CD14-positive monocyte (primary cell): ENCODE measurements around the gene KRT6B. TPM values are rescaled to one million over a fixed set of nuclear protein-coding genes. Genes with fewer than 3 reads are reported as not detected.

ENCODE experiments used
- DNase-seq, 3 donors: peaks; one replicate each; pipeline ENCODE4 v3.0.0-alpha.2; 2011 to 2022
- H2AFZ ChIP-seq: 2 replicates; pipeline ENCODE4 v1.6.0; 2012; ENCODE audit warnings: mild to moderate bottlenecking, low read depth, low read length, inconsistent platforms; ENCODE audit not compliant: insufficient read depth, poor library complexity, severe bottlenecking
- H3K27ac ChIP-seq, 2 donors: 1 replicate in 1 of 2; 2 replicates in 1 of 2; pipeline ENCODE4 v1.5.1; 2012 to 2013; ENCODE audit warnings: low read length in 2 of 2, control low read depth in 1 of 2, inconsistent platforms in 1 of 2, low read depth in 1 of 2, mild to moderate bottlenecking in 1 of 2
- H3K27me3 ChIP-seq, 2 donors: one replicate each; pipeline versions ENCODE4 v1.6.0 to v1.6.1; 2011 to 2013; ENCODE audit warnings: low read length in 2 of 2; ENCODE audit not compliant: control insufficient read depth in 2 of 2, insufficient read depth in 2 of 2
- H3K36me3 ChIP-seq, 2 donors: replicated peaks in 1 of 2; 1 replicate in 1 of 2; 2 replicates in 1 of 2; pipeline versions ENCODE4 v1.5.1 to v1.6.1; 2012 to 2013; ENCODE audit warnings: low read length in 2 of 2, control low read depth in 1 of 2, inconsistent platforms in 1 of 2, mild to moderate bottlenecking in 1 of 2; ENCODE audit not compliant: insufficient read depth in 2 of 2, control insufficient read depth in 1 of 2
- H3K4me1 ChIP-seq, 2 donors: 1 replicate in 1 of 2; 2 replicates in 1 of 2; pipeline versions ENCODE4 v1.5.1 to v1.6.1; 2012 to 2013; ENCODE audit warnings: low read length in 2 of 2, control low read depth in 1 of 2, inconsistent platforms in 1 of 2, mild to moderate bottlenecking in 1 of 2, moderate library complexity in 1 of 2; ENCODE audit not compliant: insufficient read depth in 2 of 2, control insufficient read depth in 1 of 2
- H3K4me2 ChIP-seq: replicated peaks from 2 replicates; pipeline ENCODE3; 2012; ENCODE audit warnings: low read length, moderate library complexity, mild to moderate bottlenecking; ENCODE audit not compliant: poor library complexity, severe bottlenecking; ENCODE audit errors: extremely low read depth
- H3K4me3 ChIP-seq, 3 experiments: fragments of 200-600 bp in 1 of 3; sonication (generic) in 1 of 3; replicated peaks in 1 of 3; 1 replicate in 2 of 3; 2 replicates in 1 of 3; pipeline ENCODE4 v1.5.1; 2011 to 2013; ENCODE audit warnings: low read length in 3 of 3, mild to moderate bottlenecking in 3 of 3, control low read depth in 2 of 3, low read depth in 2 of 3, inconsistent platforms in 1 of 3, moderate library complexity in 1 of 3
- H3K79me2 ChIP-seq: 2 replicates; pipeline ENCODE4 v1.6.0; 2012; ENCODE audit warnings: mild to moderate bottlenecking, control low read depth, inconsistent platforms, low read length, moderate library complexity; ENCODE audit not compliant: insufficient read depth
- H3K9ac ChIP-seq: 2 replicates; pipeline ENCODE4 v1.6.0; 2017; ENCODE audit warnings: low read length, mild to moderate bottlenecking; ENCODE audit not compliant: insufficient read depth, poor library complexity, severe bottlenecking
- H3K9me3 ChIP-seq, 2 donors: replicated peaks in 1 of 2; 1 replicate in 1 of 2; 2 replicates in 1 of 2; pipeline versions ENCODE4 v1.5.1 to v1.6.1; 2012 to 2013; ENCODE audit warnings: low read length in 2 of 2, control low read depth in 1 of 2; ENCODE audit not compliant: control insufficient read depth in 1 of 2, insufficient read depth in 1 of 2
- H4K20me1 ChIP-seq: 2 replicates; pipeline ENCODE4 v1.6.0; 2012; ENCODE audit warnings: mild to moderate bottlenecking, low read length, control low read depth, moderate library complexity; ENCODE audit not compliant: insufficient read depth
- H3K27ac Mint-ChIP-seq, 7 donors: one replicate each; pipeline ENCODE4 v1.8.0; 2020; ENCODE audit warnings: mild to moderate bottlenecking in 7 of 7, mixed read lengths in 7 of 7, moderate library complexity in 6 of 7, inconsistent platforms in 2 of 7
- H3K27me3 Mint-ChIP-seq, 3 donors: one replicate each; pipeline ENCODE4 v1.8.0; 2021 to 2022; ENCODE audit warnings: low read depth in 3 of 3, mild to moderate bottlenecking in 3 of 3, mixed read lengths in 3 of 3, moderate library complexity in 3 of 3, inconsistent platforms in 1 of 3
- H3K36me3 Mint-ChIP-seq, 2 donors: one replicate each; pipeline ENCODE4 v1.8.0; 2020; ENCODE audit warnings: mixed read lengths in 2 of 2, inconsistent platforms in 1 of 2, mild to moderate bottlenecking in 1 of 2
- H3K4me1 Mint-ChIP-seq: one replicate; pipeline ENCODE4 v1.8.0; 2020; ENCODE audit warnings: mild to moderate bottlenecking, mixed read lengths
- H3K4me3 Mint-ChIP-seq, 2 donors: one replicate each; pipeline ENCODE4 v1.8.0; 2020; ENCODE audit warnings: mild to moderate bottlenecking in 2 of 2, mixed read lengths in 2 of 2, moderate library complexity in 1 of 2
- H3K9me3 Mint-ChIP-seq, 7 donors: one replicate each; pipeline ENCODE4 v1.8.0; 2020 to 2022; ENCODE audit warnings: mixed read lengths in 7 of 7, mild to moderate bottlenecking in 6 of 7, moderate library complexity in 6 of 7, inconsistent platforms in 2 of 7
- WGBS: methylation state at CpG from one replicate; pipeline ENCODE4 v1.1.5; 2013; ENCODE audit warnings: missing lambda C conversion rate; ENCODE audit not compliant: insufficient coverage; 5-methylcytosine and 5-hydroxymethylcytosine counted together
- intact Hi-C, 2 donors: fragments of 100-400 bp; cut with micrococcal nuclease; formaldehyde crosslinking; loops; one replicate each; pipeline versions ENCODE4 v1.15.0 to v1.15.1; 2023
- polyA plus RNA-seq, 3 donors: library from polyadenylated mRNA; depleted of rRNA in 1 of 3; unstranded in 2 of 3; stranded (reverse) in 1 of 3; fragments of 300-500 nt in 2 of 3; fragments of >200 nt in 1 of 3; fragmentation: Illumina TruSeq in 2 of 3; gene quantifications; 1 replicate in 2 of 3; 2 replicates in 1 of 3; pipeline ENCODE4 v1.2.3, GENCODE V29; 2012 to 2021
- TF ChIP-seq, protein P1 (sequence below): fragments of 200-600 bp; IDR thresholded peaks from one replicate; pipeline ENCODE4 v1.8.0; 2022; ENCODE audit warnings: antibody characterized with exemption, mild to moderate bottlenecking

Gene KRT6B
- polyA plus RNA-seq, 3 donors = not detected

DNA sequence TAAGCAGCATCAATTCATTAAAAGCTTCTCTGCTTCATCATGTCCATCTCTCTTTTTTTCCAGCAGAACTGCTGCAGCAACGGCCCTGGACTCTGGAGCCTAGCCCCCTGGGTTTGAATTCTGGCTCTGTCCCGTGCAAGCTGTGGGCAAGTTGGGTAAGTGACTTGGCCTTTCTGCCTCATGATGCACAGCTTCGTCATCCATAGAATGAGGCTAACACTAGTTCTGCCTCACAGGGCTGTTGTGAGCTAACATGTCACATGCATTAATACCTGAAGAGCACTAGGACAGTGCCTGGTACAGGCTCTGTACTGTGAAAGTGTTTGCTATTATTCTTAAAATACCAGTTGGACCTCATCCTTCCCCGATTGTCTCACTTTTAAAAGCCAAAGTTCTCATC, 50.0 kb downstream of the KRT6B start:
- peaks cover 4 to 7% (median 6%) of the 10 kb centered on the region in 3 donors for H3K27me3 Mint-ChIP-seq
- H3K36me3 Mint-ChIP-seq = no peaks in the 10 kb centered on the region
- no peak overlapping the region for H3K9ac ChIP-seq
- no peaks in the 10 kb centered on the region for H3K79me2 ChIP-seq
- H3K4me1 ChIP-seq = no peaks in the 10 kb centered on the region
- no peak overlapping the region for H3K4me3 Mint-ChIP-seq
- no peaks in the 10 kb centered on the region for H4K20me1 ChIP-seq
- TF ChIP-seq, protein P1, sequence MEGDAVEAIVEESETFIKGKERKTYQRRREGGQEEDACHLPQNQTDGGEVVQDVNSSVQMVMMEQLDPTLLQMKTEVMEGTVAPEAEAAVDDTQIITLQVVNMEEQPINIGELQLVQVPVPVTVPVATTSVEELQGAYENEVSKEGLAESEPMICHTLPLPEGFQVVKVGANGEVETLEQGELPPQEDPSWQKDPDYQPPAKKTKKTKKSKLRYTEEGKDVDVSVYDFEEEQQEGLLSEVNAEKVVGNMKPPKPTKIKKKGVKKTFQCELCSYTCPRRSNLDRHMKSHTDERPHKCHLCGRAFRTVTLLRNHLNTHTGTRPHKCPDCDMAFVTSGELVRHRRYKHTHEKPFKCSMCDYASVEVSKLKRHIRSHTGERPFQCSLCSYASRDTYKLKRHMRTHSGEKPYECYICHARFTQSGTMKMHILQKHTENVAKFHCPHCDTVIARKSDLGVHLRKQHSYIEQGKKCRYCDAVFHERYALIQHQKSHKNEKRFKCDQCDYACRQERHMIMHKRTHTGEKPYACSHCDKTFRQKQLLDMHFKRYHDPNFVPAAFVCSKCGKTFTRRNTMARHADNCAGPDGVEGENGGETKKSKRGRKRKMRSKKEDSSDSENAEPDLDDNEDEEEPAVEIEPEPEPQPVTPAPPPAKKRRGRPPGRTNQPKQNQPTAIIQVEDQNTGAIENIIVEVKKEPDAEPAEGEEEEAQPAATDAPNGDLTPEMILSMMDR = no peak
- no peak overlapping the region for H3K27ac Mint-ChIP-seq
- H3K4me3 ChIP-seq = no peak overlapping the region
- no peak overlapping the region for H3K27ac ChIP-seq
- intact Hi-C loops = no loop called here
- no peaks in the 10 kb centered on the region for H3K4me1 Mint-ChIP-seq
- peaks cover 0 to 2% (median 0%) of the 10 kb centered on the region in 7 donors for H3K9me3 Mint-ChIP-seq
- H2AFZ ChIP-seq = no peak overlapping the region
- H3K27me3 ChIP-seq = no peaks in the 10 kb centered on the region
- no peaks in the 10 kb centered on the region for H3K36me3 ChIP-seq
- H3K9me3 ChIP-seq = no peaks in the 10 kb centered on the region
- H3K4me2 ChIP-seq = no peak overlapping the region
- DNase-seq = no peak
- 93% methylated on average over 4 of the region's 4 CpGs for WGBS

DNA sequence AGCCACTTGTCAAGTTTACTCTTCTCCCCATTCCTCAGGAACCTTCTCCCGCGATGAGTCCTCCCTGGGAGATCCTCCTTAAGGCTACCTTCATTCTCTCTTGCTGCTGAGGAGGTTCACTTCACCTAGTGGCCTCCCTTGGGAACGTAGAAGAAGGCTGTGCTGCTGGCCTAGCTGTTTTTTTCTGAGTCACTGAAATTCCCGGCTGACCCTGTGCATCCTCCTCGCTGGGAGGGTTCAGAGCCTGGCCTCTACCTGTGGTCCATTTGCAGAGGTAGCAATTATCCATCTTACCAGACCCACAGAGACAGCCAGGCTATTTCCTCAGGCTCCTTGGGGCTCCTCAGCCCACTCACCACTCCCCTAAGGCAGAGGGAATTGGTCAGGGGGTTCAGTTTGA, 50.4 kb downstream of the KRT6B start:
- H3K4me1 ChIP-seq = no peaks in the 10 kb centered on the region
- Mint-ChIP-seq H3K9me3 (peaks cover 0 to 2% (median 0%) of the 10 kb centered on the region in 7 donors), H3K36me3 (no peaks in the 10 kb centered on the region), H3K27me3 (peaks cover 4 to 7% (median 6%) of the 10 kb centered on the region in 3 donors), H3K4me3 (no peak overlapping the region), H3K27ac (no peak overlapping the region), H3K4me1 (no peaks in the 10 kb centered on the region)
- H3K27ac ChIP-seq = no peak overlapping the region
- H3K9me3 ChIP-seq = no peaks in the 10 kb centered on the region
- WGBS = 90% methylated on average over 2 of the region's 5 CpGs
- TF ChIP-seq, protein P1 = no peak
- no peaks in the 10 kb centered on the region for H3K36me3 ChIP-seq
- H3K9ac ChIP-seq = no peak overlapping the region
- H2AFZ ChIP-seq = no peak overlapping the region
- H3K4me3 ChIP-seq = no peak overlapping the region
- H3K27me3 ChIP-seq = no peaks in the 10 kb centered on the region
- no peaks in the 10 kb centered on the region for H4K20me1 ChIP-seq
- no peak for DNase-seq
- H3K4me2 ChIP-seq = no peak overlapping the region
- intact Hi-C loops = no loop called here
- no peaks in the 10 kb centered on the region for H3K79me2 ChIP-seq
